Thoracic aorta (tissue), 2 donors: Measurements from ENCODE around the gene SLC49A3. TPM values are rescaled to one million over a fixed set of nuclear protein-coding genes. Genes with fewer than 3 reads are reported as not detected.

Source experiments
- ATAC-seq: fragments of 150-250 bp; one replicate; pipeline ENCODE4 v1.8.0; 2017; ENCODE audit warnings: low read depth; ENCODE audit not compliant: insufficient number of reproducible peaks, low FRiP score
- DNase-seq: peaks from one replicate; pipeline ENCODE4 v3.0.0-alpha.2; 2020; ENCODE audit warnings: low spot score
- H3K27ac ChIP-seq, 2 donors: fragments of 200-600 bp; sonication (generic); 1 replicate in 1 of 2; 2 replicates in 1 of 2; pipeline ENCODE4 v1.5.1; 2016; ENCODE audit warnings: mild to moderate bottlenecking in 2 of 2, moderate library complexity in 2 of 2
- H3K27me3 ChIP-seq: fragments of 200-600 bp; sonication (generic); replicated peaks from 2 replicates; pipeline ENCODE4 v1.6.0; 2016; ENCODE audit warnings: mild to moderate bottlenecking; ENCODE audit not compliant: insufficient read depth
- H3K36me3 ChIP-seq: fragments of 200-600 bp; sonication (generic); one replicate; pipeline ENCODE4 v1.5.1; 2016
- H3K4me1 ChIP-seq, 2 donors: fragments of 200-600 bp; sonication (generic); 1 replicate in 1 of 2; 2 replicates in 1 of 2; pipeline versions ENCODE4 v1.5.1 to v1.6.0; 2016; ENCODE audit warnings: low read depth in 2 of 2, mild to moderate bottlenecking in 1 of 2; ENCODE audit not compliant: control insufficient read depth in 1 of 2
- H3K4me3 ChIP-seq: fragments of 200-600 bp; sonication (generic); 2 replicates; pipeline ENCODE4 v1.5.1; 2016; ENCODE audit warnings: mild to moderate bottlenecking
- H3K9me3 ChIP-seq: fragments of 200-600 bp; sonication (generic); 2 replicates; pipeline ENCODE4 v1.5.1; 2016
- total RNA-seq, 2 donors: library from RNA; depleted of rRNA; stranded (reverse); fragments of >200 nt; gene quantifications; one replicate each; pipeline versions ENCODE4 v1.1.0 to v1.2.3, GENCODE V29; 2016
- TF ChIP-seq, protein P1 (sequence below): fragments of 200-600 bp; sonication (generic); IDR thresholded peaks from one replicate; pipeline ENCODE4 v1.5.1; 2019; ENCODE audit warnings: antibody characterized with exemption

The SLC49A3 gene
- total RNA-seq, 2 donors from 2014 or later: 9.1 to 26.0 TPM

GRCh38 chr4:704971-705277, 16.0 kb upstream of the SLC49A3 start:
- peak overlapping the region; percentile 100 for H3K4me3 ChIP-seq

DNA sequence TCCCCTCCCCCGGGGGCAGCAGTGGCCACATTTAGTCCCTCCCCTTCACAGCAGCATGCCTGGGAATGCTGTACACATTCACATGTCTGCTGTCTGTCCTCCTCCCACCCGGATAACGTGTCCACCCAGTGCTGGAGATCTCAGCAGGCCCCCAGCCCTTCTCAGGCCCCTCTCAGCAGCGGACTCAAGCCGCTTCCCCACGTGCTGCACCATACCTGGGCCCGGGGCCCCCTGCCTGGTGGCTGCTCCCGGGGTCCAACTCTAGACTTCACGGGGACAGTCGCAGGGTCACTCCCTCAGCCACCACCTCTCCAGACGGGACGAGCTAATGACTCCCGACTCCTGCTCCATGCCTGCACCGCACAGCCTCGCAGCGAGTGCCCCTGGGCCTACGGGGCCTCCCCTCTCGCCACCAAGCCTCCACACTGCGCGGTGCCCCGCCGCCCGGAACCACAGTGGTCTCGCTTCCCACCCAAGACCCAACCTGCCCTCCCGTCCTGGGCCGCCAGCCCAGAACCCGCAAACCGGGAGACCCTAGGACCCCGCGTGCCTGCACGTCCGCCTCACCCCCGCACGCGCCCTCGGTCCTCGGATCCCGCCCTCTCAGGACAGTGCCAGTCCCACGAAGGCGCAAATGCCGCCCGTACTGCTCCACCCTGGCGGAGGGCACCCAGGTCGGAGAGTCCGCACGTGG, 15.4 kb upstream of the SLC49A3 start:
- DNase-seq (no peak), ATAC-seq (no peak)

More at GRCh38 chr4:704971-705277, 16.0 kb upstream of the SLC49A3 start:
- peaks cover 21 to 35% of the 10 kb centered on the region in 2 donors for H3K4me1 ChIP-seq
- TF ChIP-seq, protein P1, sequence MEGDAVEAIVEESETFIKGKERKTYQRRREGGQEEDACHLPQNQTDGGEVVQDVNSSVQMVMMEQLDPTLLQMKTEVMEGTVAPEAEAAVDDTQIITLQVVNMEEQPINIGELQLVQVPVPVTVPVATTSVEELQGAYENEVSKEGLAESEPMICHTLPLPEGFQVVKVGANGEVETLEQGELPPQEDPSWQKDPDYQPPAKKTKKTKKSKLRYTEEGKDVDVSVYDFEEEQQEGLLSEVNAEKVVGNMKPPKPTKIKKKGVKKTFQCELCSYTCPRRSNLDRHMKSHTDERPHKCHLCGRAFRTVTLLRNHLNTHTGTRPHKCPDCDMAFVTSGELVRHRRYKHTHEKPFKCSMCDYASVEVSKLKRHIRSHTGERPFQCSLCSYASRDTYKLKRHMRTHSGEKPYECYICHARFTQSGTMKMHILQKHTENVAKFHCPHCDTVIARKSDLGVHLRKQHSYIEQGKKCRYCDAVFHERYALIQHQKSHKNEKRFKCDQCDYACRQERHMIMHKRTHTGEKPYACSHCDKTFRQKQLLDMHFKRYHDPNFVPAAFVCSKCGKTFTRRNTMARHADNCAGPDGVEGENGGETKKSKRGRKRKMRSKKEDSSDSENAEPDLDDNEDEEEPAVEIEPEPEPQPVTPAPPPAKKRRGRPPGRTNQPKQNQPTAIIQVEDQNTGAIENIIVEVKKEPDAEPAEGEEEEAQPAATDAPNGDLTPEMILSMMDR: no peak
- H3K27me3 ChIP-seq: no peaks in the 10 kb centered on the region
- no peaks in the 10 kb centered on the region for H3K9me3 ChIP-seq
- H3K36me3 ChIP-seq: no peaks in the 10 kb centered on the region
- ATAC-seq: no peak
- no peak overlapping the region for H3K27ac ChIP-seq
- DNase-seq: no peak

GRCh38 chr4:703336-704197, 14.6 kb upstream of the SLC49A3 start:
- Histone ChIP-seq H3K27me3 (no peaks in the 10 kb centered on the region), H3K4me1 (peaks cover 20 to 27% of the 10 kb centered on the region in 2 donors), H3K27ac (no peak overlapping the region), H3K36me3 (no peaks in the 10 kb centered on the region), H3K9me3 (no peaks in the 10 kb centered on the region), H3K4me3 (no peak overlapping the region)
- ATAC-seq (no peak), DNase-seq (no peak)
- TF ChIP-seq, protein P1: no peak

More for the DNA sequence above, 15.4 kb upstream of the SLC49A3 start:
- Histone ChIP-seq H3K4me3 (no peak overlapping the region), H3K9me3 (no peaks in the 10 kb centered on the region), H3K4me1 (peaks cover 21 to 35% of the 10 kb centered on the region in 2 donors), H3K27ac (no peak overlapping the region), H3K27me3 (no peaks in the 10 kb centered on the region), H3K36me3 (no peaks in the 10 kb centered on the region)
- TF ChIP-seq, protein P1: no peak

- Histone ChIP-seq H3K36me3 (no peaks in the 10 kb centered on the region), H3K4me1 (peaks cover 10 to 18% of the 10 kb centered on the region in 2 donors), H3K9me3 (no peaks in the 10 kb centered on the region), H3K27me3 (no peaks in the 10 kb centered on the region), H3K27ac (no peak overlapping the region), H3K4me3 (no peak overlapping the region)
- DNase-seq (no peak), ATAC-seq (no peak)
- TF ChIP-seq, protein P1: no peak
Observed at GRCh38 chr4:702618-703048, 13.7 kb upstream of the SLC49A3 start.

DNA sequence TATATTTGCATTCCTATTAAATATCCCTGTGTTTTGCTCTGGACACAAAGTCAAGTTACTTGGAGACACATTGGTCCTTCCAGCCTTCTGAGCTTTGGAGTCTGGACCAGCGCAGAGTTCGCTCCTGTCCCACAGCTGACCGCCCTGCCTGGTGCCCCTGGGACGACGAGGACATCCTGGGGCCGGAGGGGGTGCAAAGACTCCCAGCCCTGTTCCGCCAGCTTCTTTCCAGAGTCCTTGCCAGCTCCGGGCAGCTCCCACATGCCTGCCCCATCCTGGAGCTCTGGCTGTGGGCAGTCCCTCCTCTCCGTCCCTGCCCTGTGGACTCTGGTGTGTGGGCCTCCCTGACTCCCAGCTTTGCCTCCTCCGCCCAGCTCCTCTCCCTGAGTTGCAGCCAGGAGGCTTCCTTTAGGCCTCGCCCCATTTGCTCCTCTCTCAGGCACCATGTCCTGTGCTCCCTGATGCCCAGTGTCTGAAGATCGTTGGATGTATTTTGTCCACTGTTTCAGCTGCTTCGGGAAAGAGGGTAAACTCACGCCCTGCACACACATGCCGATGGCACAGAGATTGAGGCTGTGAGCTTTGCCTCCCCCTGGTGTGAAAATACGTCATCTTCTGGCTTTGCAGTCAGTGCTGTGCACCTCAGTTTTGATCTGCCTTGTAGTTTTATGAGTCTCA, 11.8 kb upstream of the SLC49A3 start:
- Histone ChIP-seq H3K9me3 (no peaks in the 10 kb centered on the region), H3K36me3 (no peaks in the 10 kb centered on the region), H3K4me3 (no peak overlapping the region), H3K27ac (no peak overlapping the region), H3K27me3 (no peaks in the 10 kb centered on the region), H3K4me1 (peaks cover 0 to 4% of the 10 kb centered on the region in 2 donors)
- ATAC-seq (no peak), DNase-seq (no peak)
- TF ChIP-seq, protein P1: no peak
